SK-N-SH (cell line): ENCODE measurements around the gene GPR143.

ENCODE experiments used
- POLR2AphosphoS5 ChIP-seq: IDR thresholded peaks from 2 replicates; pipeline ENCODE4 v1.6.1; 2012; ENCODE audit warnings: low read depth, low read length
- RFX5 ChIP-seq: IDR thresholded peaks from 2 replicates; pipeline ENCODE4 v1.6.1; 2012; ENCODE audit warnings: mild to moderate bottlenecking, improper control_type of control experiment, low read length
- TF ChIP-seq, protein P1 (sequence below): IDR thresholded peaks from 2 replicates; pipeline ENCODE4 v1.6.1; 2012; ENCODE audit warnings: mild to moderate bottlenecking, low read depth, low read length, moderate library complexity
- TF ChIP-seq, protein P2 (sequence below): fragments of 200-600 bp; sonication (generic); IDR thresholded peaks from 2 replicates; pipeline ENCODE4 v1.6.1; 2017; ENCODE audit warnings: antibody characterized with exemption, mild to moderate bottlenecking, moderate library complexity
- TF ChIP-seq, protein P3 (sequence below): IDR thresholded peaks from 2 replicates; pipeline ENCODE4 v1.4.0; 2012; ENCODE audit warnings: low read depth
- TF ChIP-seq, protein P4 (sequence below): fragments of 150-350 bp; IDR thresholded peaks from 2 replicates; pipeline ENCODE4 v1.6.1; 2017; ENCODE audit warnings: antibody characterized with exemption, low read length, low read depth, borderline replicate concordance

DNA sequence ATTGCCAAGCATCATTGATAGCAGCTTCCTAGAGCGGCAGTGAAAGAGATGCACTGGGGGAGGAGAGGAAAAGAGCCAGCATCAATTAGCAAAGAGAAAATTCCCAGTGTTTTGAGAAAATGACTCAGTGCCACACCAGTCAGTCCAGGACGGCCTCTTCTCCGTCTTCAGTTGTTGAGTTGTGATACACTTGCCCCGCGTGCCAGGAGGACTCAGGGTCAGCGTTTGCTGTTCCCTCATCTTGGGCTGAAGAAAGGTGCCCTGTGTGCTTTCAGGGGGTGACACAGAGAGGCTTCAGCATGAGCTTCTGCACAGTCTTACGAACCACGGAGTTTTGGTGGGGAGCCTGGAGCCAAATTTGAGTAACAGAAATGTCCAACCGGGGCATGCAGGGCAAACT is 82.3 kb downstream of the GPR143 start:
- TF ChIP-seq, protein P1, sequence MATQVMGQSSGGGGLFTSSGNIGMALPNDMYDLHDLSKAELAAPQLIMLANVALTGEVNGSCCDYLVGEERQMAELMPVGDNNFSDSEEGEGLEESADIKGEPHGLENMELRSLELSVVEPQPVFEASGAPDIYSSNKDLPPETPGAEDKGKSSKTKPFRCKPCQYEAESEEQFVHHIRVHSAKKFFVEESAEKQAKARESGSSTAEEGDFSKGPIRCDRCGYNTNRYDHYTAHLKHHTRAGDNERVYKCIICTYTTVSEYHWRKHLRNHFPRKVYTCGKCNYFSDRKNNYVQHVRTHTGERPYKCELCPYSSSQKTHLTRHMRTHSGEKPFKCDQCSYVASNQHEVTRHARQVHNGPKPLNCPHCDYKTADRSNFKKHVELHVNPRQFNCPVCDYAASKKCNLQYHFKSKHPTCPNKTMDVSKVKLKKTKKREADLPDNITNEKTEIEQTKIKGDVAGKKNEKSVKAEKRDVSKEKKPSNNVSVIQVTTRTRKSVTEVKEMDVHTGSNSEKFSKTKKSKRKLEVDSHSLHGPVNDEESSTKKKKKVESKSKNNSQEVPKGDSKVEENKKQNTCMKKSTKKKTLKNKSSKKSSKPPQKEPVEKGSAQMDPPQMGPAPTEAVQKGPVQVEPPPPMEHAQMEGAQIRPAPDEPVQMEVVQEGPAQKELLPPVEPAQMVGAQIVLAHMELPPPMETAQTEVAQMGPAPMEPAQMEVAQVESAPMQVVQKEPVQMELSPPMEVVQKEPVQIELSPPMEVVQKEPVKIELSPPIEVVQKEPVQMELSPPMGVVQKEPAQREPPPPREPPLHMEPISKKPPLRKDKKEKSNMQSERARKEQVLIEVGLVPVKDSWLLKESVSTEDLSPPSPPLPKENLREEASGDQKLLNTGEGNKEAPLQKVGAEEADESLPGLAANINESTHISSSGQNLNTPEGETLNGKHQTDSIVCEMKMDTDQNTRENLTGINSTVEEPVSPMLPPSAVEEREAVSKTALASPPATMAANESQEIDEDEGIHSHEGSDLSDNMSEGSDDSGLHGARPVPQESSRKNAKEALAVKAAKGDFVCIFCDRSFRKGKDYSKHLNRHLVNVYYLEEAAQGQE: no peak
- TF ChIP-seq, protein P2, sequence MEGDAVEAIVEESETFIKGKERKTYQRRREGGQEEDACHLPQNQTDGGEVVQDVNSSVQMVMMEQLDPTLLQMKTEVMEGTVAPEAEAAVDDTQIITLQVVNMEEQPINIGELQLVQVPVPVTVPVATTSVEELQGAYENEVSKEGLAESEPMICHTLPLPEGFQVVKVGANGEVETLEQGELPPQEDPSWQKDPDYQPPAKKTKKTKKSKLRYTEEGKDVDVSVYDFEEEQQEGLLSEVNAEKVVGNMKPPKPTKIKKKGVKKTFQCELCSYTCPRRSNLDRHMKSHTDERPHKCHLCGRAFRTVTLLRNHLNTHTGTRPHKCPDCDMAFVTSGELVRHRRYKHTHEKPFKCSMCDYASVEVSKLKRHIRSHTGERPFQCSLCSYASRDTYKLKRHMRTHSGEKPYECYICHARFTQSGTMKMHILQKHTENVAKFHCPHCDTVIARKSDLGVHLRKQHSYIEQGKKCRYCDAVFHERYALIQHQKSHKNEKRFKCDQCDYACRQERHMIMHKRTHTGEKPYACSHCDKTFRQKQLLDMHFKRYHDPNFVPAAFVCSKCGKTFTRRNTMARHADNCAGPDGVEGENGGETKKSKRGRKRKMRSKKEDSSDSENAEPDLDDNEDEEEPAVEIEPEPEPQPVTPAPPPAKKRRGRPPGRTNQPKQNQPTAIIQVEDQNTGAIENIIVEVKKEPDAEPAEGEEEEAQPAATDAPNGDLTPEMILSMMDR: no peak
- TF ChIP-seq POLR2AphosphoS5 (no peak), RFX5 (no peak)
- TF ChIP-seq, protein P3, sequence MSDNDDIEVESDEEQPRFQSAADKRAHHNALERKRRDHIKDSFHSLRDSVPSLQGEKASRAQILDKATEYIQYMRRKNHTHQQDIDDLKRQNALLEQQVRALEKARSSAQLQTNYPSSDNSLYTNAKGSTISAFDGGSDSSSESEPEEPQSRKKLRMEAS: no peak
- TF ChIP-seq, protein P4, sequence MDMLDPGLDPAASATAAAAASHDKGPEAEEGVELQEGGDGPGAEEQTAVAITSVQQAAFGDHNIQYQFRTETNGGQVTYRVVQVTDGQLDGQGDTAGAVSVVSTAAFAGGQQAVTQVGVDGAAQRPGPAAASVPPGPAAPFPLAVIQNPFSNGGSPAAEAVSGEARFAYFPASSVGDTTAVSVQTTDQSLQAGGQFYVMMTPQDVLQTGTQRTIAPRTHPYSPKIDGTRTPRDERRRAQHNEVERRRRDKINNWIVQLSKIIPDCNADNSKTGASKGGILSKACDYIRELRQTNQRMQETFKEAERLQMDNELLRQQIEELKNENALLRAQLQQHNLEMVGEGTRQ: no peak
